CD14-positive monocyte (primary cell): ENCODE results near the gene CPE. TPM values are rescaled to one million over a fixed set of nuclear protein-coding genes. Genes with fewer than 3 reads are reported as not detected.

ENCODE experiments used
- DNase-seq, 3 donors: peaks; one replicate each; pipeline ENCODE4 v3.0.0-alpha.2; 2011 to 2022
- H2AFZ ChIP-seq: 2 replicates; pipeline ENCODE4 v1.6.0; 2012; ENCODE audit warnings: mild to moderate bottlenecking, low read depth, low read length, inconsistent platforms; ENCODE audit not compliant: insufficient read depth, poor library complexity, severe bottlenecking
- H3K27ac ChIP-seq, 2 donors: 1 replicate in 1 of 2; 2 replicates in 1 of 2; pipeline ENCODE4 v1.5.1; 2012 to 2013; ENCODE audit warnings: low read length in 2 of 2, control low read depth in 1 of 2, inconsistent platforms in 1 of 2, low read depth in 1 of 2, mild to moderate bottlenecking in 1 of 2
- H3K27me3 ChIP-seq, 2 donors: one replicate each; pipeline versions ENCODE4 v1.6.0 to v1.6.1; 2011 to 2013; ENCODE audit warnings: low read length in 2 of 2; ENCODE audit not compliant: control insufficient read depth in 2 of 2, insufficient read depth in 2 of 2
- H3K36me3 ChIP-seq, 2 donors: replicated peaks in 1 of 2; 1 replicate in 1 of 2; 2 replicates in 1 of 2; pipeline versions ENCODE4 v1.5.1 to v1.6.1; 2012 to 2013; ENCODE audit warnings: low read length in 2 of 2, control low read depth in 1 of 2, inconsistent platforms in 1 of 2, mild to moderate bottlenecking in 1 of 2; ENCODE audit not compliant: insufficient read depth in 2 of 2, control insufficient read depth in 1 of 2
- H3K4me1 ChIP-seq, 2 donors: 1 replicate in 1 of 2; 2 replicates in 1 of 2; pipeline versions ENCODE4 v1.5.1 to v1.6.1; 2012 to 2013; ENCODE audit warnings: low read length in 2 of 2, control low read depth in 1 of 2, inconsistent platforms in 1 of 2, mild to moderate bottlenecking in 1 of 2, moderate library complexity in 1 of 2; ENCODE audit not compliant: insufficient read depth in 2 of 2, control insufficient read depth in 1 of 2
- H3K4me2 ChIP-seq: replicated peaks from 2 replicates; pipeline ENCODE3; 2012; ENCODE audit warnings: low read length, moderate library complexity, mild to moderate bottlenecking; ENCODE audit not compliant: poor library complexity, severe bottlenecking; ENCODE audit errors: extremely low read depth
- H3K4me3 ChIP-seq, 3 experiments: fragments of 200-600 bp in 1 of 3; sonication (generic) in 1 of 3; replicated peaks in 1 of 3; 1 replicate in 2 of 3; 2 replicates in 1 of 3; pipeline ENCODE4 v1.5.1; 2011 to 2013; ENCODE audit warnings: low read length in 3 of 3, mild to moderate bottlenecking in 3 of 3, control low read depth in 2 of 3, low read depth in 2 of 3, inconsistent platforms in 1 of 3, moderate library complexity in 1 of 3
- H3K79me2 ChIP-seq: 2 replicates; pipeline ENCODE4 v1.6.0; 2012; ENCODE audit warnings: mild to moderate bottlenecking, control low read depth, inconsistent platforms, low read length, moderate library complexity; ENCODE audit not compliant: insufficient read depth
- H3K9ac ChIP-seq: 2 replicates; pipeline ENCODE4 v1.6.0; 2017; ENCODE audit warnings: low read length, mild to moderate bottlenecking; ENCODE audit not compliant: insufficient read depth, poor library complexity, severe bottlenecking
- H3K9me3 ChIP-seq, 2 donors: replicated peaks in 1 of 2; 1 replicate in 1 of 2; 2 replicates in 1 of 2; pipeline versions ENCODE4 v1.5.1 to v1.6.1; 2012 to 2013; ENCODE audit warnings: low read length in 2 of 2, control low read depth in 1 of 2; ENCODE audit not compliant: control insufficient read depth in 1 of 2, insufficient read depth in 1 of 2
- H4K20me1 ChIP-seq: 2 replicates; pipeline ENCODE4 v1.6.0; 2012; ENCODE audit warnings: mild to moderate bottlenecking, low read length, control low read depth, moderate library complexity; ENCODE audit not compliant: insufficient read depth
- H3K27ac Mint-ChIP-seq, 7 donors: one replicate each; pipeline ENCODE4 v1.8.0; 2020; ENCODE audit warnings: mild to moderate bottlenecking in 7 of 7, mixed read lengths in 7 of 7, moderate library complexity in 6 of 7, inconsistent platforms in 2 of 7
- H3K27me3 Mint-ChIP-seq, 3 donors: one replicate each; pipeline ENCODE4 v1.8.0; 2021 to 2022; ENCODE audit warnings: low read depth in 3 of 3, mild to moderate bottlenecking in 3 of 3, mixed read lengths in 3 of 3, moderate library complexity in 3 of 3, inconsistent platforms in 1 of 3
- H3K36me3 Mint-ChIP-seq, 2 donors: one replicate each; pipeline ENCODE4 v1.8.0; 2020; ENCODE audit warnings: mixed read lengths in 2 of 2, inconsistent platforms in 1 of 2, mild to moderate bottlenecking in 1 of 2
- H3K4me1 Mint-ChIP-seq: one replicate; pipeline ENCODE4 v1.8.0; 2020; ENCODE audit warnings: mild to moderate bottlenecking, mixed read lengths
- H3K4me3 Mint-ChIP-seq, 2 donors: one replicate each; pipeline ENCODE4 v1.8.0; 2020; ENCODE audit warnings: mild to moderate bottlenecking in 2 of 2, mixed read lengths in 2 of 2, moderate library complexity in 1 of 2
- H3K9me3 Mint-ChIP-seq, 7 donors: one replicate each; pipeline ENCODE4 v1.8.0; 2020 to 2022; ENCODE audit warnings: mixed read lengths in 7 of 7, mild to moderate bottlenecking in 6 of 7, moderate library complexity in 6 of 7, inconsistent platforms in 2 of 7
- WGBS: methylation state at CpG from one replicate; pipeline ENCODE4 v1.1.5; 2013; ENCODE audit warnings: missing lambda C conversion rate; ENCODE audit not compliant: insufficient coverage; 5-methylcytosine and 5-hydroxymethylcytosine counted together
- intact Hi-C, 2 donors: fragments of 100-400 bp; cut with micrococcal nuclease; formaldehyde crosslinking; loops; one replicate each; pipeline versions ENCODE4 v1.15.0 to v1.15.1; 2023
- polyA plus RNA-seq, 3 donors: library from polyadenylated mRNA; depleted of rRNA in 1 of 3; unstranded in 2 of 3; stranded (reverse) in 1 of 3; fragments of 300-500 nt in 2 of 3; fragments of >200 nt in 1 of 3; fragmentation: Illumina TruSeq in 2 of 3; gene quantifications; 1 replicate in 2 of 3; 2 replicates in 1 of 3; pipeline ENCODE4 v1.2.3, GENCODE V29; 2012 to 2021
- TF ChIP-seq, protein P1 (sequence below): fragments of 200-600 bp; IDR thresholded peaks from one replicate; pipeline ENCODE4 v1.8.0; 2022; ENCODE audit warnings: antibody characterized with exemption, mild to moderate bottlenecking

CPE gene
- polyA plus RNA-seq, 3 donors = 0.09 to 0.13 TPM; not detected in 1

DNA sequence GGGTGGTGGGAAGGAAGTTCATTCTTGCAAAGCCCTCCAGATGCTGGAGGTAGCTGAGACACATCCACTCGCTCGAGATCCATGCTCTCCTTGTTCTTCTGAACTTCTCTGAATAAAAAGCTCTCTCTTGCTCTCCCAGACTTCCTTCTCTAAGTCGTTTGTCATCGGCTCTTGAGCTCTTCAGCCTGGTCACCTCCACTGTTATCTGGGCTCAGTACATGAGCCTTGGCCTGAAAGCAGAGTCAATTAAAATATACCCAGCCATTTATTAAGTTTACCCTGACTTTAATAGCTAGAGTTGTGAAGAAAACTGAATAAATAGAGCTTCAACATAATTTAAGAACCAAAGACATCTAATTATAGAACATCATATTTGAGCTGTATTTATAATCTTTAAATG lies 99.0 kb downstream of the CPE start:
- Mint-ChIP-seq H3K4me3 (no peak overlapping the region), H3K36me3 (no peaks in the 10 kb centered on the region), H3K9me3 (peaks cover 8 to 35% (median 15%) of the 10 kb centered on the region in 7 donors), H3K27me3 (peaks cover 0 to 5% (median 0%) of the 10 kb centered on the region in 3 donors), H3K27ac (no peak overlapping the region), H3K4me1 (no peaks in the 10 kb centered on the region)
- H3K36me3 ChIP-seq = no peaks in the 10 kb centered on the region
- H2AFZ ChIP-seq = no peak overlapping the region
- no peaks in the 10 kb centered on the region for H3K27me3 ChIP-seq
- H3K9me3 ChIP-seq = peaks cover 7 to 15% of the 10 kb centered on the region in 2 donors
- H3K9ac ChIP-seq = no peak overlapping the region
- TF ChIP-seq, protein P1, sequence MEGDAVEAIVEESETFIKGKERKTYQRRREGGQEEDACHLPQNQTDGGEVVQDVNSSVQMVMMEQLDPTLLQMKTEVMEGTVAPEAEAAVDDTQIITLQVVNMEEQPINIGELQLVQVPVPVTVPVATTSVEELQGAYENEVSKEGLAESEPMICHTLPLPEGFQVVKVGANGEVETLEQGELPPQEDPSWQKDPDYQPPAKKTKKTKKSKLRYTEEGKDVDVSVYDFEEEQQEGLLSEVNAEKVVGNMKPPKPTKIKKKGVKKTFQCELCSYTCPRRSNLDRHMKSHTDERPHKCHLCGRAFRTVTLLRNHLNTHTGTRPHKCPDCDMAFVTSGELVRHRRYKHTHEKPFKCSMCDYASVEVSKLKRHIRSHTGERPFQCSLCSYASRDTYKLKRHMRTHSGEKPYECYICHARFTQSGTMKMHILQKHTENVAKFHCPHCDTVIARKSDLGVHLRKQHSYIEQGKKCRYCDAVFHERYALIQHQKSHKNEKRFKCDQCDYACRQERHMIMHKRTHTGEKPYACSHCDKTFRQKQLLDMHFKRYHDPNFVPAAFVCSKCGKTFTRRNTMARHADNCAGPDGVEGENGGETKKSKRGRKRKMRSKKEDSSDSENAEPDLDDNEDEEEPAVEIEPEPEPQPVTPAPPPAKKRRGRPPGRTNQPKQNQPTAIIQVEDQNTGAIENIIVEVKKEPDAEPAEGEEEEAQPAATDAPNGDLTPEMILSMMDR = no peak
- no peaks in the 10 kb centered on the region for H3K4me1 ChIP-seq
- H3K79me2 ChIP-seq = no peaks in the 10 kb centered on the region
- no peak for DNase-seq
- H3K4me3 ChIP-seq = no peak overlapping the region
- no peak overlapping the region for H3K4me2 ChIP-seq
- no peaks in the 10 kb centered on the region for H4K20me1 ChIP-seq
- WGBS = 93% methylated on average over 2 of the region's 4 CpGs
- intact Hi-C loops = no loop called here
- H3K27ac ChIP-seq = no peak overlapping the region

DNA sequence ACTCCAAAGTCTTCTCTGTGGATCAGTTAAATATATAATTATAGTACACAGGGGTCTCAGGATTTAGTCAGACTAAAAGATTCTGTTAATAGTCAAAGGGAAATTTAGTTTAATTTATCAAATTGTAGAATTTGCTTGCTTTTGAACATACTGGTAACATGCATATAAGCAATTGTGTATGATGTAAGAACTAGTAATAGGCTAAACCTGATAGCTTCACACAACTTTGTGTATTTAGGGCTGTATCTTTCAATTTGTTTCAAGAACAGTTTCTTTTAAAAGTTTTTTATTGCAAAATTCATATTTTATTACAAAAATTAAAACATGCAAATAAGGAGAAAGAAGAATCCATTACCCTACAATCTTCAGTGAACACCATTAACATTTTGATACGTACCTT lies 99.5 kb downstream of the CPE start:
- no peaks in the 10 kb centered on the region for H3K36me3 ChIP-seq
- no peak for DNase-seq
- 100% methylated on average over 1 of the region's 1 CpG for WGBS
- H3K27me3 ChIP-seq = no peaks in the 10 kb centered on the region
- no peaks in the 10 kb centered on the region for H3K79me2 ChIP-seq
- Mint-ChIP-seq H3K36me3 (no peaks in the 10 kb centered on the region), H3K27me3 (peaks cover 0 to 5% (median 0%) of the 10 kb centered on the region in 3 donors), H3K9me3 (peaks cover 5 to 30% (median 11%) of the 10 kb centered on the region in 7 donors), H3K4me1 (no peaks in the 10 kb centered on the region), H3K4me3 (no peak overlapping the region), H3K27ac (no peak overlapping the region)
- H3K4me3 ChIP-seq = no peak overlapping the region
- no peak overlapping the region for H3K4me2 ChIP-seq
- H2AFZ ChIP-seq = no peak overlapping the region
- H3K4me1 ChIP-seq = no peaks in the 10 kb centered on the region
- intact Hi-C loops = no loop called here
- peaks cover 6 to 11% of the 10 kb centered on the region in 2 donors for H3K9me3 ChIP-seq
- TF ChIP-seq, protein P1 = no peak
- no peak overlapping the region for H3K27ac ChIP-seq
- no peak overlapping the region for H3K9ac ChIP-seq
- H4K20me1 ChIP-seq = no peaks in the 10 kb centered on the region
